Muscle layer of colon (tissue), 2 donors: ENCODE data around the gene CYP2S1.
A peak's percentile ranks its signal among the peaks of the same experiment; 100 is the strongest.
"Not testable (repeated sequence)": the region's sequence is repeated elsewhere in the genome, so short reads cannot be mapped to it uniquely, and the experiment has no call there.

Source experiments
- H3K27ac ChIP-seq: one replicate; pipeline ENCODE4 v1.7.0; 2013; ENCODE audit warnings: low read depth, mild to moderate bottlenecking, low read length, moderate library complexity
- H3K27me3 ChIP-seq, 2 donors: one replicate each; pipeline ENCODE4 v1.7.0; 2013; ENCODE audit warnings: low read length in 2 of 2, mild to moderate bottlenecking in 2 of 2; ENCODE audit not compliant: insufficient read depth in 2 of 2, control insufficient read depth in 1 of 2
- H3K36me3 ChIP-seq: one replicate; pipeline ENCODE4 v1.7.0; 2013; ENCODE audit warnings: mild to moderate bottlenecking, low read length; ENCODE audit not compliant: insufficient read depth
- H3K4me1 ChIP-seq: one replicate; pipeline ENCODE4 v1.7.0; 2013; ENCODE audit warnings: mild to moderate bottlenecking, low read length; ENCODE audit not compliant: insufficient read depth
- H3K4me3 ChIP-seq, 2 donors: one replicate each; pipeline ENCODE4 v1.7.0; 2013; ENCODE audit warnings: low read length in 2 of 2, low read depth in 1 of 2, mild to moderate bottlenecking in 1 of 2, moderate library complexity in 1 of 2
- H3K9ac ChIP-seq: one replicate; pipeline ENCODE4 v1.7.0; 2013; ENCODE audit warnings: low read length
- H3K9me3 ChIP-seq: one replicate; pipeline ENCODE4 v1.7.0; 2013; ENCODE audit warnings: mild to moderate bottlenecking, low read length
- donor health status: abdominal sarcoma.
- donor health status: Adenocarcinoma of cecum.

The CYP2S1 gene

GRCh38 chr19:41203371-41203770, 10.4 kb downstream of the CYP2S1 start:
- Histone ChIP-seq H3K4me3 (no peak overlapping the region), H3K27me3 (no peaks in the 10 kb centered on the region), H3K9me3 (no peaks in the 10 kb centered on the region), H3K36me3 (no peaks in the 10 kb centered on the region), H3K27ac (no peak overlapping the region), H3K9ac (no peak overlapping the region), H3K4me1 (no peaks in the 10 kb centered on the region)

DNA sequence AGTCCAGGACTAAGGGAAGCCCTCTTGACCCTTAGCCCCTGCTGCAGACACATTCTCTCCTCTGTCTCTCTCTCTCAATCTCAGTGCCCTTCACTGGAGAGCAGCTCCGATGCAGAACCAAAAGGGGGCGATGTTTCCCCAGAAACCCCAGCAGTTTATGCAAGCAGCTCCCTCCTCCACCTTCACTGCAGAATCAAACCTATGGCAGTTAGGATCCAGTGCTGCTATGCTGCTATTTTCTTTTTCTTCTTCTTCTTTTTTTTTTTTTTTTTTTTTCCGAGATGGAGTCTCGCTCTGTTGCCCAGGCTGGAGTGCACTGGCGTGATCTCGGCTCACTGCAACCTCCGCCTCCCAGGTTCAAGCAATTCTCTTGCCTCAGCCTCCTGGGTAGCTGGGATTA, 11.3 kb downstream of the CYP2S1 start:
- H3K9me3 ChIP-seq, H3K4me1 ChIP-seq, H3K27ac ChIP-seq, H3K9ac ChIP-seq, H3K27me3 ChIP-seq, H3K4me3 ChIP-seq, H3K36me3 ChIP-seq: not testable (repeated sequence)

- Histone ChIP-seq H3K27ac (no peak overlapping the region), H3K4me3 (no peak overlapping the region), H3K9ac (no peak overlapping the region), H3K9me3 (no peaks in the 10 kb centered on the region), H3K27me3 (no peaks in the 10 kb centered on the region), H3K4me1 (no peaks in the 10 kb centered on the region), H3K36me3 (no peaks in the 10 kb centered on the region)
Observed at GRCh38 chr19:41205995-41206394, 13.0 kb downstream of the CYP2S1 start.

DNA sequence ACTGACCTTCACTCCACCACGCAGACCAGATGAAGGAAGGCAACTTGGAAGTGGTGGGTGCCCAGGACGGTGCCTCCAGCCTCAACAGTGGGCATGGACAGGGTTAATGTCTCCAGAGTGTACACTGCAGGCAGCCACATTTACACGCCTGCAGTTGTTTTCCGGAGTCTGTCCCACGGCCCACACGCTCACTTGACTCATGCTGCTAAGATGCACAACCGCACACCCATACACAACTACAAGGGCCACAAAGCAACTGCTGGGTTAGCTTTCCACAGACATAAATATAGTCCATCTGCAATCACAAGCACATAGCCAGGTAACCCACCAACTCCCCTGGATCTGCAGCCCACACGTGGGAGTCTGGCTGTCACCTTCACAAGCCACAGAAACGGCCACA, 13.4 kb downstream of the CYP2S1 start:
- H3K27ac ChIP-seq, result no peak overlapping the region
- no peak overlapping the region for H3K4me3 ChIP-seq
- H3K9ac ChIP-seq, result no peak overlapping the region
- H3K36me3 ChIP-seq, result no peaks in the 10 kb centered on the region
- H3K27me3 ChIP-seq, result no peaks in the 10 kb centered on the region
- no peaks in the 10 kb centered on the region for H3K9me3 ChIP-seq
- no peaks in the 10 kb centered on the region for H3K4me1 ChIP-seq

DNA sequence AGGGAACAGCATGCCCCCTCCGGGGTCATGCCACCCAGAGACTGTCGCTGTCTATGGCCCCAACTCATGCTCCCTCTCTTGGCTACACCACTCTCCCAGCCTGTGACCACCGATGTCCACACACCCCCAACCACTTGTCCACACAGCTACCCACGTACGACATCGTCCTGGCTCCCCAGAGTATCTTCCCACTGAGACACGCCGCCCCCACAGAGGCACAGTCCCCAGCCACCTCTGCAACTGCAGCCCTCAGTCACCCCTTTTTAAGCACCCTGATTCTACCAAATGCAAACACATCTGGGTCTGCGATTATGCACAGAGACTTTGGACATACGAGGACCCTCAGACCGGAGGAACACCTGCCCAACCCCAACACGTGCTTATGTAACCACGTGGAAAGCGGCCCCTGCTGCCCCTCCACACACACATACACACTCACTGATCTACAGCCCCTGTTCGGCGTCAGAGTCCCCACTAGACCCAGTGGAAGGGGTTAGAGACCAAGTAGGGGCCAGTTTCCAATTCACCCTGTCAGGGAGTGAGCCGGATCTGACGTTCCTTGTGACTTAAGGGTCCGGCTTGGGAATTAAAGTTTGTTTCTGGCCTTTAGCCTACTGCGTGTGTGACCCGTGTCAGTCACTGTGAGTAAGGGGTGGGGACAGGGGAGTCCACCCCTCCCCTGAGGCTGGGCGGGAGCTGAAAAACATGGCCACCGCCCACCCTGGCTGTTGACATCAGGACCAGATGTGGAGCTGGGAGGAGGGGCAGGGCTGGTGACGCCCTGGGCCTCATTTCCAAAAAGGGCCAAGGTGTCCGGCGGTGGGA, 14.1 kb downstream of the CYP2S1 start:
- no peaks in the 10 kb centered on the region for H3K36me3 ChIP-seq
- H3K27me3 ChIP-seq, result no peaks in the 10 kb centered on the region
- H3K4me1 ChIP-seq, result no peaks in the 10 kb centered on the region
- no peak overlapping the region for H3K27ac ChIP-seq
- no peaks in the 10 kb centered on the region for H3K9me3 ChIP-seq
- no peak overlapping the region for H3K4me3 ChIP-seq
- H3K9ac ChIP-seq, result no peak overlapping the region

GRCh38 chr19:41214161-41214560, 21.1 kb downstream of the CYP2S1 start:
- no peaks in the 10 kb centered on the region for H3K36me3 ChIP-seq
- H3K9ac ChIP-seq, result no peak overlapping the region
- peaks cover 11% of the 10 kb centered on the region for H3K4me1 ChIP-seq
- H3K9me3 ChIP-seq, result no peaks in the 10 kb centered on the region
- H3K27ac ChIP-seq, result no peak overlapping the region
- H3K27me3 ChIP-seq, result no peaks in the 10 kb centered on the region
- no peak overlapping the region for H3K4me3 ChIP-seq

- Histone ChIP-seq H3K4me1 (peaks cover 31% of the 10 kb centered on the region), H3K9me3 (no peaks in the 10 kb centered on the region), H3K9ac (no peak overlapping the region), H3K4me3 (no peak overlapping the region), H3K36me3 (peaks cover 14% of the 10 kb centered on the region), H3K27me3 (no peaks in the 10 kb centered on the region), H3K27ac (peak overlapping the region; percentile 26)
Observed at GRCh38 chr19:41217741-41218140, 24.7 kb downstream of the CYP2S1 start.

DNA sequence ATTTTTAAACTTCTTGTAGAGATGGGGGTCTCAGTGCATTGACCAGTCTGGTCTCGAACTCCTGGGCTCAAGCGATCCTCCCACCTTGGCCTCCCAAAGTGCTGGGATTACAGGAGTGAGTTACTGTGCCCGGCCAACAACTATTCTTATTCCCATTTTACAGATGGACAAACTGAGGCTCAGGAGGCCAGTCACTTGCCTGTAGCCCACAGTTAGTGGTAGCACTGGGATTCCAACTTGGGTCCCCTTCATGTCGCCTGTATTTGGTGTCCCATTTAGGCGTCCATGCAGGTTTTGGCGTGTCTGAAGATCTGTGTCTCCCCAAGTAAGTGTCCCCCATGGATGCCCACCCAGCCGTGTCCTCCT, 25.2 kb downstream of the CYP2S1 start:
- Histone ChIP-seq H3K9ac (peak overlapping the region; percentile 96), H3K9me3 (no peaks in the 10 kb centered on the region), H3K4me1 (peaks cover 33% of the 10 kb centered on the region), H3K4me3 (peak overlapping the region; percentile 68 to 80), H3K27ac (peak overlapping the region; percentile 94), H3K27me3 (no peaks in the 10 kb centered on the region), H3K36me3 (peaks cover 14% of the 10 kb centered on the region)

DNA sequence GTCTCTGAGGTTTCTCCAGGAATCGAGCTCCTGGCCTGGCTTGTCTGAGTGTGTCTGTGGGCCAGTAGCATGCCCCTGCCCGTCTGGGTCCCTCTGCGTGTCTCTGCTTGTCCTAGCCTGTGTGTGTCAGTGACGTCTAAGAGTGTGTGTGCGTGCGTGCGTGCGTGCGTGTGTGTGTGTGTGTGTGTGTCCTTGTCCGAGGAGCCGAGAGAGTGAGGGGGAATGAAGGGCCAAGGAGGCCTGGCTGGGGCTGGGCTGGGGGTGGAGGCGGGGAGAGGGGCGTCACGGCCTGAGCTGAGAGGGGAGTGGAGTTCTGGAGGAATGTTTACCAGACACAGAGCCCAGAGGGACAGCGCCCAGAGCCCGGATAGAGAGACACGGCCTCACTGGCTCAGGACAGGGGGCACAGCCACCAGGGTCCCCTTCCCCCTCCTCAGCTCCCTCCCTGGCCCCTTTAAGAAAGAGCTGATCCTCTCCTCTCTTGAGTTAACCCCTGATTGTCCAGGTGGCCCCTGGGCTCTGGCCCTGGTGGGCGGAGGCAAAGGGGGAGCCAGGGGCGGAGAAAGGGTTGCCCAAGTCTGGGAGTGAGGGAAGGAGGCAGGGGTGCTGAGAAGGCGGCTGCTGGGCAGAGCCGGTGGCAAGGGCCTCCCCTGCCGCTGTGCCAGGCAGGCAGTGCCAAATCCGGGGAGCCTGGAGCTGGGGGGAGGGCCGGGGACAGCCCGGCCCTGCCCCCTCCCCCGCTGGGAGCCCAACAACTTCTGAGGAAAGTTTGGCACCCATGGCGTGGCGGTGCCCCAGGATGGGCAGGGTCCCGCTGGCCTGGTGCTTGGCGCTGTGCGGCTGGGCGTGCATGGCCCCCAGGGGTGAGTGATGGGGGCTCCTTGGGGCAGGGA, 25.8 kb downstream of the CYP2S1 start, which contains the start of gene AXL:
AXL (plus strand) TSS at position 609 of the 893 bp plus-strand sequence; CDS start at position 779, 170 bp downstream.
- peaks cover 40% of the 10 kb centered on the region for H3K4me1 ChIP-seq
- H3K27me3 ChIP-seq, result no peaks in the 10 kb centered on the region
- no peaks in the 10 kb centered on the region for H3K9me3 ChIP-seq
- H3K36me3 ChIP-seq, result peaks cover 14% of the 10 kb centered on the region
- H3K27ac ChIP-seq, result peak within 1 kb of the TSS; percentile 94
- peak within 1 kb of the TSS; percentile 68 to 80 for H3K4me3 ChIP-seq
- H3K9ac ChIP-seq, result peak within 1 kb of the TSS; percentile 96

DNA sequence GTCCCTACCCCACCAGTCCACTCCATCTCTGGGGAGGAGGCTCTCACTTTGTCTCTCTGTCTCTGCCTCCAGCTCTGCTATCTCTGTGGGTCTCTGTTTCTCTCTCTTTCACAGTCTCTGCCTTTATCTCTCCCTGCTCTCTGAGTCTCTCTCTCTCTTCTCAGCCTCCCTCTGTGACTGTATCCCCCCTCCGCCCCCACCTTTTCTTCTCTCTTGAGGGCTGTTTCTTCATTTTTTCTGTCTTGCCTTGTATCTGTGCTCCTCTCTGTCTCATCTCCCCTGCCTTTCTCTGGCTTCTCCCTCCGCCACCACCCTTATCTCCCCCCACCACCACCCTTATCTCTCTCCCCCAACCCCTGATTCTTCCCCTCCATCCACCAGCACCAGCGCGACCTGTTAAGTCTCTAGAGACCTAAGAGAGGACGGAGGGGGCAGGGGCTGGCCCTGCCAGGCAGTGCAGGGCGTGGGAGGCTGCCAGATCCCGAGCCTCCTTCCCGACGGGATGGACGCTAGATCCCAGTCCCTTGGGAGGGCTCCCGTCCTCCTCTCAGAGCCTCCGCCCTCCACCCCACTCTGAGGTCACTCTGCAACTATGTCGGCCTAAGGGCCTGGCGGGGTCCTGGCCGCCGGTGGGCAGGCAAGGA, 27.0 kb downstream of the CYP2S1 start:
- peaks cover 43% of the 10 kb centered on the region for H3K4me1 ChIP-seq
- H3K36me3 ChIP-seq, result peaks cover 14% of the 10 kb centered on the region
- H3K27me3 ChIP-seq, result no peaks in the 10 kb centered on the region
- peak overlapping the region; percentile 96 for H3K9ac ChIP-seq
- no peaks in the 10 kb centered on the region for H3K9me3 ChIP-seq
- H3K27ac ChIP-seq, result peak overlapping the region; percentile 94
- peak overlapping the region; percentile 68 to 80 for H3K4me3 ChIP-seq

DNA sequence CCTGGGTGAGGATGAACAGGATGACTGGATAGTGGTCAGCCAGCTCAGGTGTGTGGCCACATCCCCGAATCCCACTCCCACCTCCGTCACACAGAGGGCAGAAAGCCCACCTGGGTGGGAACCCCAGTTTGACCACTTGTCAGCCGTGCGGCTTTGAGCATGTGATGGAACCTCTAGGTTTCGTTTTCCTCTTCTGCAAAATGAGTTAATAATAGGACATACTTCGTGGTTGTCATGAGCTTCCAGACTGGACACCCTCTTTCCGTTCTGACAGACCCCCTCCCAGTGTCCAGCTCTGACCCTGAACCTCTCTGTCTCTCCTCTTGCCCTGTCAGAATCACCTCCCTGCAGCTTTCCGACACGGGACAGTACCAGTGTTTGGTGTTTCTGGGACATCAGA, 27.8 kb downstream of the CYP2S1 start:
- no peaks in the 10 kb centered on the region for H3K27me3 ChIP-seq
- H3K4me3 ChIP-seq, result peak overlapping the region; percentile 68 to 80
- peaks cover 51% of the 10 kb centered on the region for H3K4me1 ChIP-seq
- no peaks in the 10 kb centered on the region for H3K9me3 ChIP-seq
- peaks cover 14% of the 10 kb centered on the region for H3K36me3 ChIP-seq
- peak overlapping the region; percentile 94 for H3K27ac ChIP-seq
- H3K9ac ChIP-seq, result peak overlapping the region; percentile 96
